Smooth muscle cell (in vitro differentiated cells): ENCODE results near the gene CAPN10. TPM values are rescaled to one million over a fixed set of nuclear protein-coding genes. Genes with fewer than 3 reads are reported as not detected.

Experiments used
- DNase-seq: peaks from one replicate; lab custom pipeline; 2025; ENCODE audit not compliant: unreplicated experiment; lab: John Stamatoyannopoulos, UW
- H2AFZ ChIP-seq: fragments of 200-600 bp; sonication (generic); 2 replicates; pipeline ENCODE4 v1.6.0; 2016; ENCODE audit warnings: antibody characterized with exemption, low read depth, mild to moderate bottlenecking
- H3F3A ChIP-seq: fragments of 200-600 bp; sonication (generic); 2 replicates; pipeline ENCODE4 v1.6.0; 2017; ENCODE audit warnings: antibody characterized with exemption, low read depth
- H3K27ac ChIP-seq: fragments of 200-600 bp; sonication (generic); 2 replicates; pipeline ENCODE4 v1.5.1; 2016; ENCODE audit warnings: low read depth, mild to moderate bottlenecking
- H3K27me3 ChIP-seq: fragments of 200-600 bp; sonication (generic); 2 replicates; pipeline ENCODE4 v1.6.1; 2016; ENCODE audit warnings: low read depth, mild to moderate bottlenecking
- H3K36me3 ChIP-seq: fragments of 200-600 bp; sonication (generic); 2 replicates; pipeline ENCODE4 v1.5.1; 2016; ENCODE audit warnings: low read depth
- H3K4me1 ChIP-seq: fragments of 200-600 bp; sonication (generic); 2 replicates; pipeline ENCODE4 v1.5.1; 2016; ENCODE audit warnings: low read depth
- H3K4me2 ChIP-seq: fragments of 200-600 bp; sonication (generic); 2 replicates; pipeline ENCODE4 v1.6.0; 2016; ENCODE audit warnings: mild to moderate bottlenecking
- H3K4me3 ChIP-seq: fragments of 200-600 bp; sonication (generic); 2 replicates; pipeline ENCODE4 v1.5.1; 2016; ENCODE audit warnings: mild to moderate bottlenecking
- H3K79me2 ChIP-seq: fragments of 200-600 bp; sonication (generic); 2 replicates; pipeline ENCODE4 v1.6.0; 2016; ENCODE audit warnings: low read depth, mild to moderate bottlenecking
- H3K9ac ChIP-seq: fragments of 200-600 bp; sonication (generic); 2 replicates; pipeline ENCODE4 v1.6.0; 2016; ENCODE audit warnings: low read depth
- H3K9me3 ChIP-seq: fragments of 200-600 bp; sonication (generic); replicated peaks from 2 replicates; pipeline ENCODE4 v1.5.1; 2016; ENCODE audit warnings: low read depth
- H4K20me1 ChIP-seq: fragments of 200-600 bp; sonication (generic); 2 replicates; pipeline ENCODE4 v1.6.0; 2016; ENCODE audit warnings: low read depth
- WGBS: methylation state at CpG from one replicate; pipeline ENCODE4 v1.1.7; 2016; ENCODE audit warnings: low lambda C conversion rate; 5-methylcytosine and 5-hydroxymethylcytosine counted together
- polyA plus RNA-seq: library from polyadenylated mRNA; unstranded; fragments of >200 nt; fragmentation: Nextera tagmentation; extraction: Ambion mirVana; gene quantifications from 2 replicates; pipeline ENCODE4 v1.2.1, GENCODE V29; 2016
- total RNA-seq: library from RNA; depleted of rRNA; stranded (reverse); fragments of >200 nt; gene quantifications from 2 replicates; pipeline ENCODE4 v1.2.3, GENCODE V29; 2014
- TF ChIP-seq, protein P1 (sequence below): fragments of 200-600 bp; sonication (generic); IDR thresholded peaks from 2 replicates; pipeline ENCODE4 v1.5.1; 2017; ENCODE audit warnings: borderline replicate concordance, mild to moderate bottlenecking, antibody characterized with exemption; ENCODE audit not compliant: insufficient read depth, poor library complexity, severe bottlenecking

Gene CAPN10
- total and polyA plus RNA-seq, 2 experiments from 2014 or later: 6.6 to 17.0 TPM

DNA sequence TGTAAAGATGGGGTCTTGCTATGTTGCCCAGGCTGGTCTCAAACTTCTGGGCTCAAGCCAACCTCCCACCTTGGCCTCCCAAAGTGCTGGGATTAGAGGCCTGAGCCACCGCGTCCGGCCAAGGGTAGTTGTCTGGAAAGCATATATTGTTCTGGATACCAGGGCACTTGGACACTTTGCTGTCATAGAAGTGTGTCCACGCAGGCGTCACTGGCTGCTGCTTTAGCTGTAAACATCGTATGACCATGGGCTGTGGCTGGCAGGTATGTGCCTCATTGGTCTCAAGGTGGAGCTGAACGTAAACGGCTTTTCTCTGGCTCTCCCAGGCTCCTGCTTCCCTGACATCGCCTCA, 35.5 kb downstream of the CAPN10 start:
- Histone ChIP-seq H3K4me1 (no peaks in the 10 kb centered on the region), H3K79me2 (no peaks in the 10 kb centered on the region), H3K9ac (no peak overlapping the region), H3K27me3 (no peaks in the 10 kb centered on the region), H3K4me3 (no peak overlapping the region), H3F3A (no peaks in the 10 kb centered on the region), H3K9me3 (no peaks in the 10 kb centered on the region), H3K27ac (no peak overlapping the region), H2AFZ (no peak overlapping the region), H3K4me2 (no peak overlapping the region), H3K36me3 (no peaks in the 10 kb centered on the region), H4K20me1 (no peaks in the 10 kb centered on the region)
- WGBS: 90% methylated on average over 9 of the region's 9 CpGs
- DNase-seq: no peak
- TF ChIP-seq, protein P1, sequence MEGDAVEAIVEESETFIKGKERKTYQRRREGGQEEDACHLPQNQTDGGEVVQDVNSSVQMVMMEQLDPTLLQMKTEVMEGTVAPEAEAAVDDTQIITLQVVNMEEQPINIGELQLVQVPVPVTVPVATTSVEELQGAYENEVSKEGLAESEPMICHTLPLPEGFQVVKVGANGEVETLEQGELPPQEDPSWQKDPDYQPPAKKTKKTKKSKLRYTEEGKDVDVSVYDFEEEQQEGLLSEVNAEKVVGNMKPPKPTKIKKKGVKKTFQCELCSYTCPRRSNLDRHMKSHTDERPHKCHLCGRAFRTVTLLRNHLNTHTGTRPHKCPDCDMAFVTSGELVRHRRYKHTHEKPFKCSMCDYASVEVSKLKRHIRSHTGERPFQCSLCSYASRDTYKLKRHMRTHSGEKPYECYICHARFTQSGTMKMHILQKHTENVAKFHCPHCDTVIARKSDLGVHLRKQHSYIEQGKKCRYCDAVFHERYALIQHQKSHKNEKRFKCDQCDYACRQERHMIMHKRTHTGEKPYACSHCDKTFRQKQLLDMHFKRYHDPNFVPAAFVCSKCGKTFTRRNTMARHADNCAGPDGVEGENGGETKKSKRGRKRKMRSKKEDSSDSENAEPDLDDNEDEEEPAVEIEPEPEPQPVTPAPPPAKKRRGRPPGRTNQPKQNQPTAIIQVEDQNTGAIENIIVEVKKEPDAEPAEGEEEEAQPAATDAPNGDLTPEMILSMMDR: no peak

DNA sequence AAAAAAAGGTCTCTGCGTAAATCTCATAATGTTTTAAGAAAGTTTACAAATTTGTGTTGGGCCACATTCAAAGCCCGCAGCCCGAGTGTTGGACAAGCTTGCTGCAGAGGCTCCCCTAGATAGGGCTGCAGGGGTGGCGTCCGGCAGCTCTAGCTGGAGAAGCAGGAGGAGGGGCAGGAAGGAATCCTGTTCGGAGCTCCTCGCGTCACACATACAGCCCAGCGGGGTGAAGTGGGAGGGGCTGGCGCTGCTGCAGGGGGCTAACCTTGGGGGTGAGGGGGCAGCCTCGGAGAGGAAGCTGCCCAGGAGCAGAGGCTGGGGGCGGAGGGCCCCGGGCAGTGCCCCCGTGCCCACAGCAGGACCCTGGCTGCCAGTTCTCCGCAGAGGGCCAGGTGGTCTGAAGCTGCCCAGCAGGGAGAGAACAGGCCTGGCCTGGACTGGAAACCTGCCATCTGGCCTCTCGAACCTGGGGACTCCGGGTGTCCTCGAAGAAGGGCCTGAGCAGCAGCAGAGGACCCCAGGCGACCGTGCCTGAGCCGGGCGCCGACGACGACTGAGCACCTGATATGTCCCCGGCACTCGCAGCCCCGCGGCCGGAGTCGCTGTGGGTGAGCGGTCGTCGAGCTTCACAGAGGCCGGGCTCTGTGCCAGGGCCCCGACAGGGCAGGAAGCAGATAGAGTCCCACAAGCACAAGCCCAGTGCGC, 36.1 kb downstream of the CAPN10 start:
- no peak for DNase-seq
- Histone ChIP-seq H3K9me3 (no peaks in the 10 kb centered on the region), H3K27me3 (no peaks in the 10 kb centered on the region), H3K4me3 (no peak overlapping the region), H3K79me2 (no peaks in the 10 kb centered on the region), H2AFZ (no peak overlapping the region), H3K4me1 (no peaks in the 10 kb centered on the region), H3K4me2 (no peak overlapping the region), H3K27ac (no peak overlapping the region), H3F3A (no peaks in the 10 kb centered on the region), H4K20me1 (no peaks in the 10 kb centered on the region), H3K9ac (no peak overlapping the region), H3K36me3 (no peaks in the 10 kb centered on the region)
- 87% methylated on average over 37 of the region's 37 CpGs for WGBS
- TF ChIP-seq, protein P1: no peak

DNA sequence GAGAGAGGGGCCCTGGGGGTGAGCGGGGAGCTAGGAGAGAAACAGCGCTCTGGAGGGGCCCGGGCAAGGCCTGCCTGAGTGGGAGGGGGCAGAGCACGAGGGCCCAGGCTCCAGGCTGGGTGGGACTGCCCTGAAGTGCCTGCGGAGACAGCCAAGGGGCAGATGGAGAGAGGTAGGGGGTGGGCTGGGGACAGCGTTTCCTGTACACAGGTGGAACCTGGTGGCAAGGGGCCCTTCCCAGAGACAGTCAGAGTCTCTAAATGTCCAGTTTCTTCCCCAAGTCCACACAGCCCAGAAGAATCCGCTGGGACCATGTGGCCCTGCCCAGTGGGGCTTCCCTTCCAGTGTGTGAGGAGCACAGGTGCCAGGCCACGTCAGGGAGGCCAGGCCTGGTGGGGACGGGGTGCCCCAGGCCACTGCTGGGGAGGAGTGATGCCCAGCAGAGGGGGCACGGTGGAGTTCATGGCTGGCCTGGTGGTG, 37.0 kb downstream of the CAPN10 start:
- Histone ChIP-seq H3K4me3 (no peak overlapping the region), H4K20me1 (no peaks in the 10 kb centered on the region), H3K79me2 (no peaks in the 10 kb centered on the region), H3F3A (no peaks in the 10 kb centered on the region), H3K27me3 (no peaks in the 10 kb centered on the region), H3K4me1 (no peaks in the 10 kb centered on the region), H3K4me2 (no peak overlapping the region), H3K36me3 (no peaks in the 10 kb centered on the region), H3K9me3 (no peaks in the 10 kb centered on the region), H2AFZ (no peak overlapping the region), H3K27ac (no peak overlapping the region), H3K9ac (no peak overlapping the region)
- DNase-seq: no peak
- 73% methylated on average over 5 of the region's 10 CpGs for WGBS
- TF ChIP-seq, protein P1: no peak
